Measurements from ENCODE around the gene RETREG2.
"Not testable (repeated sequence)": the region's sequence is repeated elsewhere in the genome, so short reads cannot be mapped to it uniquely, and the experiment has no call there.

Gene RETREG2

DNA sequence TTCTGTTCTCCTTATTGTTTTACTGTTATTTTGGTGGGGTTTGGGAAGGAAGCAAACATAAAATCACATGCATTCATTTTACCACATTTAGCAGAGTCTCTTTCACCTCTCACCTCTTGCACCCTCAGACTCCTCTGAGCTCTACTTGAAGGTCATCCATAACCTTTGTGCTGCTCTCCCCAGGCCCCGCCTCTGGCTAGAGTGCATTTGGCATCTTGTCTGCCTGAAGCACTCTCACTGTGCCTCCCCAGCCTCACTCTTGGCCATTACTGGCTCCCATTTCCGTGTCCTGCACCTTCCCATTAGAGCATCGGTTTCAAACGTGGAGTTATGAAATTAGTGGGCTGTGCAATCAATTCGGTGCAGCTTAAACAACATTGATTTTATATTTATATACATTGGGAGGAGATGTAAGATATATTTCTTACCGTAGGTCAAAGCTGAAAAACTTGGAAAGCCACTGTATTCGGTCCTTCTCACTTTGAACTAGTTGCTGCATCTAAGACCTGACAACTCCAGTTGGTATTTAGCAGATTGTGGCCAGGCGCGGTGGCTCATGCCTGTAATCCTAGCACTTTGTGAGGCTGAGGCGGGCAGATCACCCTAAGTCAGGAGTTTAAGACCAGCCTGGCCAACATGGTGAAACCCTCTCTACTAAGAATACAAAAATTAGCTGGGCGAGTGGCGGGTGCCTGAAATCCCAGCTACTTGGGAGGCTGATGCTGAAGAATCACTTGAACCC is 21.6 kb downstream of the RETREG2 start:
- peak; percentile 0 for DNase-seq

DNA sequence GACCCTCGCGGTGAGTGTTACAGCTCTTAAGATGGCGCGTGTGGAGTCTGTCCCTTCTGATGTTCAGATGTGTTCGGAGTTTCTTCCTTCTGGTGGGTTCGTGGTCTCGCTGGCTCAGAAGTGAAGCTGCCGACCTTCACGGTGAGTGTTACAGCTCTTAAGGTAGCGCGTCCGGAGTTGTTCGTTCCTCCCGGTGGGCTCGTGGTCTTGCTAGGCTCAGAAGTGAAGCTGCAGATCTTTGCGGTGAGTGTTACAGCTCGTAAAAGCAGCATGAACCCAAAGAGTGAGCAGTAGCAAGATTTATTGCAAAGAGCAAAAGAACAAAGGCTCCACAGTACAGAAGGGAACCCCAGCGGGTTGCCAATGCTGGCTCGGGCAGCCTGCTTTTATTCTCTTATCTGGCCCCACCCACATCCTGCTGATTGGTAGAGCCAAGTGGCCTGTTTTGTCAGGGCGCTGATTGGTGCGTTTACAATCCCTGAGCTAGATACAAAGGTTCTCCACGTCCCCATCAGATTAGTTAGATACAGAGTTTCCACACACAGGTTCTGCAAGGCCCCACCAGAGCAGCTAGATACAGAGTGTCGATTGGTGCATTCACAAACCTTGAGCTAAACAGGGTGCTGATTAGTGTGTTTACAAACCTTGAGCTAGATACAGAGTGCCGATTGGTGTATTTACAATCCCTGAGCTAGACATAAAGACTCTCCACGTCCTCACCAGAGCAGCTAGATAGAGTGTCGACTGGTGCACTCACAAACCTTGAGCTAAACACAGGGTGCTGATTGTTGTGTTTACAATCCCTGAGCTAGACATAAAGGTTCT is 22.6 kb downstream of the RETREG2 start:
- peak; percentile 1 for DNase-seq

DNA sequence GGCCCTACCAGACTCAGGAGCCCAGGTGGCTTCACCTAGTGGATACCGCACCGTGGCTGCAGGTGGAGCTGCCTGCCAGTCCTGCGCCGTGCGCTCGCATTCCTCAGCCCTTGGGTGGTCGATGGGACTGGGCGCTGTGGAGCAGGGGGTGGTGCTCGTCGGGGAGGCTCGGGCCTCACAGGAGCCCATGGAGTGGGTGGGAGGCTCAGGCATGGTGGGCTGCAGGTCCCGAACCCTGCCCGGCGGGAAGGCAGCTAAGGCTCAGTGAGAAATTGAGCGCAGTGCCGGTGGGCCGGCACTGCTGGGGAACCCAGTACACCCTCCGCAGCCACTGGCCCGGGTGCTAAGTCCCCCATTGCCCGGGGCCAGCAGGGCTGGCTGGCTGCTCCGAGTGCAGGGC is 23.3 kb downstream of the RETREG2 start:
- not testable (repeated sequence) for DNase-seq

DNA sequence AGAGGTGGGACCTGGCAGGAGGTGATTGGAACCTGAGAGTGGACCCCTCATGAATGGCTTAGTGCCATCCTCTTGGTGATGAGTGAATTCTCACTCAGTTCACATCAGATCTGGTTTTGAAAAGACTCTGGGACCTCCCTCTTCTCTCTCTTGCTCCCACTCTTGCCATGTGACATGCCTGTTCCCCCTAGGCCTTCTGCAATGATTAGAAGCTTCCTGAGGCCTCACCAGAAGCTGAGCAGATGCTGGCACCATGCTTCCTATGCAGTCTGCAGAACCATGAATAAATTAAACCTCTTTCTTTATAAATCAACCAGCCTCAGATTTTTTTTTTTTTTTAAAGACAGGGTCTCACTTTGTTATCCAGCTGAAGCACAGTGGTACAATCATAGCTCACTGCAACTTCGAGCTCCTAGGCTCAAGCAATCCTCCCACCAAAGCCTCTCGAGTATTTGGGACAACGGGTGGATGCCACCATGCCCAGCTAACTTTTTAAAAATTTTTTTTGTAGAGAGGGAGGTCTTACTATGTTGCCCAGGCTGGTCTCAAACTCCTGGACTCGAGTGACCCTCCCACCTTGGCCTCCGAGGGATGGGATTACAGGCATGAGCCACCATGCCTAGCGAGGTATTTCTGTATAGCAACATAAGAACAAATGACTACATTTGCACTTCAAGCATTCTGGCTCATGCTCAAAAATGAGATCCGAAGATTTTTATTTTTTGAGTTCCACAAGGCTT is 26.5 kb downstream of the RETREG2 start:
- DNase-seq: no peak

DNA sequence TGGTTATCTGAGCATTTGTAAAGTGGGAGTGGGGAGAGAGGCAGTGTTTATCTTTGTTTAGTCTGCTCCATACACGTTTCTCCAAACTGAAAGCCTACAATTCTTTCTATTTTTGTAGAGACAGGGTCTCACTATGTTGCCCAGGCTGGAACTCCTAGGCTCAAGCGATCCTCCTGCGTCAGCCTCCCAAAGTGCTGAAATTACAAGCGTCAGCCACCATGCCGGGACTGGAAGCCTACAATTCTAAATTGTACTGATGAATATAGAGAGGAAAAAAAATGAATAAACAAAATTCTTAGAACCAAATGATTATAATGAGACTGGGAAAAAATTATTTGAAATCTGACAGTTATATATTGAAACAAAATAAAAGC is 27.1 kb downstream of the RETREG2 start:
- DNase-seq: peak; percentile 0

DNA sequence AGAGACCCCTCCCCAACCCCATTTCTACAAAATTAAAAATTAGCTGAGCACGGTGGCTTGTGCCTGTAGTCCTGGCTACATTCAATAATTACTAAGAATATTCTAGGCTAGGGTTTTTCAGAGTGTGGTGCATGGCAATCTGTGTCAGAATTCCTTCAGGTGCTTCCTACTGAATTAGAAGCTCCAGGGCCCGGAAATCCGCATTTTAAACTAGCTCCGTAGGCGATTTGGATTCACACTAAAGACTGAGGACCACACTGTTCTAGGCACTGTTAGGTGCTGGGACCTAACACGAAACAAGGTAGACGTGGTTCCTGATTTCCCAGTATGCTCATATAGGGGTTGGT is 27.9 kb downstream of the RETREG2 start:
- no peak for DNase-seq

DNA sequence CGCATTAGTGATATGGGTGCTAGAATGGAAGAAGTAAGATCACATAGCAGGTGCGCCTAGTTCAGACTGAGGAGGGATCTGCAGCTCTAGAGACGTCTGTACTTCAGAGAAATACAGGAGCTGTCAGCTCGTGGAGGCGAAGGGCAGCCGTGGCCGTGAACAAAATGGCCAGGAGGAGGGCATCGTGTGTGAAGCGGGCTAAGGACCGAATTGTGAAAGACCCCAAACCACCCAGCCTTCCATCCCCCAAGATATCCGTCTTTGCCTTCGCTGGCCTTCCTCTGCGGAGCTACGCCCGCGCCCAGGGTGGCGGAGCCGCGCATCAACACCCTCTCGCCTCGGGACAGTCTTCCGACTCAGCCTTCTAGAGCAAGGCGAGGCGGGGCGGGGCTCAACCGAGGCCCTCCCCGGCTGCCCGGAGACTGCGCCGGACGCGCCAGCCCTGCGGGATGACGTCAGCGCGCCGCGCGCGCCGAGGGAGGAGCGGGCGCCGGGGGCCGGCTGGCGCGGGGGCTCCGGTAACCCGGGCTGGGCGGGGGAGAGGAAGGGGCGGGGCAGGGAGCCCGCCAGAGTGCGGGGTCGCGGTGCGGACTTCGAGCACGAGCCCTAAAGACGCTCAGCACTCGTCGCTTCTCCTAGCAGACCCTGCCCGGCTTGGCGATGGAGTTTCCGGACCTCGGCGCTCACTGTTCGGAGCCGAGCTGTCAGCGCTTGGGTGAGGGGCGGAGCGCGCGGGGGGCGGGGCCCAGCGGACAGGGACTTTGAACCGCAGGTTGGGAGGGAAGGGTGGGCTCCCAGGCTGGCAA is 28.5 kb downstream of the RETREG2 start, which contains the start of gene ZFAND2B:
Gene ZFAND2B (plus strand): TSS at position 455 of the 806 bp plus-strand sequence. CDS start 206 bp downstream, at position 661.
- peak; percentile 93 for DNase-seq

DNA sequence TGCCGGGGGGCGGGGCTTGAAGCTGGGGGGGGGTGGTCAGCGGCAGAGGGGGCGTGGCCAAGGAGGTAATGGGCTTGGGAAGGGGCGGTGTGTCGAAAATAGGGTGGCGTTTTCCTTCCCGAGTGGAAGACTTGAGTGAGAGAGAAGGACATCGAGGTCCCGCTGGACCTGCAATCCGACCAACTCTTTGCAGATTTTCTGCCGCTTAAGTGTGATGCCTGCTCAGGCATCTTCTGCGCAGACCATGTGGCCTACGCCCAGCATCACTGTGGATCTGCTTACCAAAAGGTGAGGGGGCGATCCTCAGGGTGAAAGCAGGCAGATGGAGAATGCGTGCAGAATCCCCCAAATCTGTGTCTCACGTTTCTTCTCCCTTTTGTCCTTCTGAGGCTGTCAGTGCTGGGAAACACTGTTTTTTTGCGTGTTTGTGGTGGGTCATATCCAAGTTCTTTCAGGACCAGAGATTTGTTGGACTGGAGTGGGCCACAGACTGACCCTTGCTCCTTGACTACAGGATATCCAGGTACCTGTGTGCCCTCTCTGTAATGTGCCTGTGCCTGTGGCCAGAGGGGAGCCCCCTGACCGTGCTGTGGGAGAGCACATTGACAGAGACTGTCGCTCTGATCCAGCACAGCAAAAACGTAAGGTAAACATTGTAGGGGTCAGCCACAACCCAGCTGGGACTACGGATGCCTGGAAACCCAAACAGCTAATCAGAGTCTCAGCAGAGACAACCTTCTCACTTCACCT is 29.2 kb downstream of the RETREG2 start:
- peak; percentile 1 for DNase-seq

DNA sequence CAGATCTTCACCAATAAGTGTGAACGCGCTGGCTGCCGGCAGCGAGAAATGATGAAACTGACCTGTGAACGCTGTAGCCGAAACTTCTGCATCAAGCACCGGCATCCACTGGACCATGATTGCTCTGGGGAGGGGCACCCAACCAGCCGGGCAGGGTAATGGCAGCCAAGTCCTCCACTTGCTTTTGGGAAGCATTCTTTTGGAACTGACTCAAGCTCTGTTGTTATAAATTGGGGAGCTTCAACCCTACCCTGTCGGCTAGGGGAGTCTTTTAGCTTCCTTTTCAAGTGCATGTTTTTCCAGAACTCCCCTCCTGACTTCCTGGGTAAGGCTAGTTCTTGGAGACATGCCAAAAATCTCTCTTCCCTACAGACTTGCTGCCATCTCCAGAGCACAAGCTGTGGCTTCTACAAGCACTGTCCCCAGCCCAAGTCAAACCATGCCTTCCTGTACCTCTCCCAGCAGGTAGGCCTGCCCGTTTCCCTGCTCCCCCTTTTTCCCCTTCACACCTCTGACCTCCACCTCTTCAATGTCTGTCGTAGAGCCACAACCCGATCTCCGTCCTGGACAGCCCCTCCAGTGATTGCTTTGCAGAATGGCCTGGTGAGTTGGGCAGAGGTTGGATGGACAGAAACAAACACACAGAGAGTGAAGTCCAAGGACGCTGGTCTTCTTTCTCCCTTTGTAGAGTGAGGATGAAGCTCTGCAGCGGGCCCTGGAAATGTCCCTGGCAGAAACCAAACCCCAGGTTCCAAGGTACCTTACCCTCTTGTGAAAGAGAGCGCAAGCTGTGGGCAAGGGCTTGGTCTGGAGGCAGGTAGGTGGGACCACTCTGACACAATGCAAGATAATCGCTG is 30.0 kb downstream of the RETREG2 start:
- peak; percentile 2 for DNase-seq

DNA sequence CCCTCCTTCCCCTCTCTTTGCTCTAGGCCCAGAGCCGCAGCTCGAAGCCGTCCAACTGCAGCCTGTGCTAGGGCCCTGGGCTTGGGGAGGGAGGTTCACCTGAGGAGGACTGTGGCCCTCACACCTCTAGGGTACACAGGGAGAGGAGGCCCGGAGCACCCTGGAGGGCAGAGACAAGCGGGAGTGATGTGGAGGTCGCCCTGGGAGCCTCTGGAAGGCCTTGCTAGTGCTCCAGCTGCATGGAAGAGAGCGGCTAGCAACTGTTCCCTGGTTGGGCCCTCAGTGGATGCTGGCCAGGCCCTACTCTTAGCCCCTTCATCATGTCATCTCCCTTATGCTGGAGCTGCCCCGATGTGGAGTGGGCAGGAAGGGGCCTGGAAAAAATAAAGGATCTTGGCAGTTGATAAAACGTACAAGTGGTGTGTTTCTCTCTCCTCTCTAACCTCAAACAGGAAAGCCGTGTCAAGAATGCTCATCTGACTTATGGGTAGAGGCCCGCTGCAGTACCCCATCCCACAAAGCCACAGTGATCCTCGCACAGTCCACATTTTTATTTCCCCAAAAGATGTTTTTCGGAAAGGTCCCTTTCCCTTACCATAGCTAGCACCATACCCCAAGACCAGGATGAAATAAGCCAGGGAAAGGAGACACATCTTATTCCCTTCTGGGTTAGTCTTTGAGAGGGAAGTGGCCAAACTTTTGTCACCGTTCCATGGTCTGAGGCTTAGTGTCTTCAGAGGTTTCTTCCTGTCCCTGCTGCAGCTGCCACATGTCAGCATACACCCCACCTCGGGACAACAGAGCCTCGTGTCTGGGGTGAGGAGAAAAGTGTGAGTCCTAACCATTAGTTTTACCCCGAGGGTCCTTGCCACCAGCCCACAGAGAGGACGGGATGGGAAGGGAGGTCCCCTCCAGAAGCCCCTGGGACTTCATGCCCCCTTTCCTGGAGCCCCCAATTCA is 31.4 kb downstream of the RETREG2 start:
- no peak for DNase-seq

DNA sequence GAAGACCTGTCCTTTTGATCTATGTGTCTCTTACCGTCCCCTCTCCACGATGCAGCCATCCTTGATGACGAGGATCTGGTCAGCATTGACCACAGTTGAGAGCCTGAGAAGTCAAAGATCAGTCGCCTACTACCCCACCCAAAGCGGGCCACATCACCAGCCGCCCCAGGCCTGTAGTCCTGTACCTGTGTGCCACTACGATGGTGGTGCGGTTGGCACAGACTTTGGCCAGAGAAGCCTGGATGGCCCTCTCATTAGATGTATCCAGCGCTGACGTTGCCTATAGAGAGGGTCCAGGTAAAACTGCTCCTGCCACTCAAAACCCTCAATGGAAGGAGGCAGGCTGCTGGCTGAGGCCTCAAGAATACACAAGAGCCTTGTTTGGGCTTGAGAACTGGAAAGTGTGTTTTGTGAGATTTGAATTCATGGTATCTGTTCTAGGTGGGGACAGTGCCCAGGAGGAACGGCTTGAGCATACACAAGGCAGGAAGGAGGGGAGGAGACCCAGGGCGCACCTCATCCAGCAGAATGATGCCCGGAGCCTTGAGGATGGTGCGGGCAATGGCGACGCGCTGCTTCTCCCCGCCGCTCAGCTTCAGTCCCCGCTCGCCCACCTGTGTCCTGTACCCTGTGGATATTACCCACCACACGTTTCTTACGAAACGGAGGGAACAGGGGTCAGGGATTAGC is 32.3 kb downstream of the RETREG2 start:
- no peak for DNase-seq

DNA sequence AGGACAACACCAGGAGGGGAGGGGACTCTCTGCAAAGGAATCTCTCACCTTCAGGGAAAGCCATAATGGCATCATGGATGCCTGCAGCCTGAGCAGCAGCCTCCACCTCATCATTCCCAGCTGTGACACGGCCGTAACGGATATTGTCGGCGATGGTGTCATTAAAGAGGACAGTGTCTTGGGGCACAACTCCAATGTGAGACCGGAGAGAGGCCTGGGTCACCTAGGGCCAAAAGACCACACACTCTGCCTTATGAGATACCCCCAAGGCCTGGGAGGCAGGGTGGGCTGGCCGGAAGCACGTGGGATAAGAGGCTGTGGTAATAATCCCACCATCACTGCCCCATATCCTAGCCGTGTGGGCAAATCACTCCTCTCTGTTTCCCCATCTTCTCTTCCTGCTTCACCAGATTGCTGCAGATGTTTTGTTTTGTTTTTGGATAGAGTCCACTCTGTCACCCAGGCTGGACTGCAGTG is 32.8 kb downstream of the RETREG2 start:
- DNase-seq: peak; percentile 0

DNA sequence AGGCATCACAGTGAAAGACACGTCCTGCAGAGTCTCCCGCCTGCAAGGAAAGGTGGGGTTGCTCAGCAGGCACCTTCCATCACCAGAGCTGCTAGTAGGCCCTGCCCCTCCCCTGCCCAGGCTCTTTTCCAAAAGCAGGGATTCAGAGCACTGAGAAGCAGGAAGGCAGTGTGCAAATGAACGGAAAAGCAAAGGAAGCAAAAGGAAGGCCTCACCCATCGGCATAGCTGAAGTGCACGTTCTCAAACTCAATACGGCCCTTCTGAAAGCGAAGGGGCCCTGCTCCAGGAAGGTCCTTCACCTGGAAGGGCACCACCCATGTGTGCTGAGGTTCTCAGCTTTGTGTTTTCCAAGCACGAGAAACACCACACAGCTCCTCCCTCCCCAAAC is 34.9 kb downstream of the RETREG2 start:
- no peak for DNase-seq

DNA sequence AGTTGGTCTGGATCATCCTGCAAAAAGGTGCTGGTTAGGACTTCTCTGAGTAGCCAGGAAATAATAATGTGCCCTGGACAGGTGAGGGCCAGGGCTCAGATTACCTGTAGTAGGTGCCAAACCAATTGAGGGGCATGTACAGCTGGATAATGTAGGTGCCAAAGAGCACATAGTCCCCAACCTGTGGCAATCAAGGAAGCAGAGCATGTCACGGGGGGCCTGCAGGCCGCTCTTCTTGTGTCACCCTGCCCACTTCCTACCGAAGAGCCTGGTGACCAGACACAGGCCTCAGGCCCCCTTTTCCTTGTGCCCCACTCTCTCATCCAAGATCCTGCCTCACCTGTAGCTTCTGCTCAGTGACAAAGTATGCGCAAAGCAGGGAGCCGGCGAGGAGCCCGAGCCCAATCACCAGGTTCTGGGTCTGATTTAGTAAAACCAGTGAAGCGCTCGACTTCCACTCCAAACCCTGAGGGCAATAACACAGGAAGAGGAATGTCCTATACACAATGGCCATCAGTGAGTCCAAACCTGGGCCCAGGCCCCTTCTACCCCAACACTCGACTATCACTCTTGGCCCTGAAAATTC is 35.5 kb downstream of the RETREG2 start:
- no peak for DNase-seq

DNA sequence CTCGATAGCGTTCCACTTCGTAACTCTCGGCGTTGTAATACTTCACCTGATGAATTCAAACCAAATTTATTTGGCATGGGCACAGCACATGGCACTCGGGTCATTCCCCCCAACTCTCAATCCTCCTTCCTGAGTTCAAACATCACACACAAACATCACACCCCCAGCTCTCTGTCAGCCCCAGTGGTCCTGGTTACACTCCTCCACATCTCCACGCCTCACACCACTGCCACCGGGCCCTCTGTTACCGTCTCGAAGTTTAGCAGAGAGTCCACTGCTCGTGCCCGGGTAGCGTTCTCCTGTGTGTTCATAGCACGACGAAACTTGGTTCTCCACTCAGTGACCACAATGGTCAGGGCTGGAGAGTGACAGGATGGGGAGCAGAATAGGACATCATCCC is 36.1 kb downstream of the RETREG2 start:
- DNase-seq: no peak

DNA sequence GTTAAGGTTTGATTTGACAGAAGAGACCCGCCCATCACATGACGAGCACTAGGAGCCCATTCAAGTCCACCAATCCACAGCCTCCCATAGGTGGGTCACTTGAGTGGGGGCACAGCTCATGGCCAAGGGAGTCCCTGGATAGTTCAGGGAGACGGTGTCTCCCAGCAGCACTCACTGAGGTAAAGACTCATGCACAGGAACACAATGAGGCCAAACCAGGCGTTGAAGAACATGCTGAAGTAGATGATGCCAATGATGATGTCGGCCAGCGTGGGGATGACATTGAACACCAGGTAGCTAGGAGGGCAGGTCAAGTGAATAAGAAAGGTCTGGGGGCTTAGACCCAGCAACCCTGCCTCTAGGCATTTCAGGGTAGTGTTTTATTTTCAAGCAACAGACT is 36.7 kb downstream of the RETREG2 start:
- no peak for DNase-seq

DNA sequence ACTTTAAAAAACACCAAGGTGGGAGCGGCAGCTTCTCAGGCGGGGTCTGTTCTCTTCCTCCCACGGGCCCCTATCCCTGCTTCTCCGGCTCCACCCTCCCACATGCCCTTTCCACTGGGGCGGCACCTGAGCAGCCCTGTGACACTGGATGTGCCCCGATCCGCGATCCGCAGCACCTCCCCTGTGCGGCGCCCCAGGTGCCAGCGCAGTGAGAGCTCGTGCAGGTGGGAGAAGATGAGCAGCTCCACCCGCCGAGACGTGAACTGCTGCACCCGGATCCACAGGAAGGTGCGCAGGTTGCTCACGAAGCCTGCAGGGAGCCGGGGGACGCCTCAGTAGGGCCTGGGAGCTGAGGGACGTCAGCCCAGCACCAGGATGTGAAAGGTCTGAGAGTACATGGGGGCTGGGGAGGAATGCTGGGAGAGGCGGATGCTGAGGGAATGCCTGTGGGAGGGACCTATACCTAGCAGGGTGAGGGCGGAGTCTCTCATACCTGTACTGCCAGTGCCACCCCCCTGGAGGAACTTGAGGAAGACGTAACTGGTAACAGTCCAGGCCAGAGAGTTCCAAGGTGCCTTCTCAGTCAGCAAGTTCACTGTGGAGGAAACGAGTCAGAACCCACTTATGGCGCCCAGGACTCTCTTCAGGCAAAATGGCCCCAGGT is 37.9 kb downstream of the RETREG2 start:
- DNase-seq: no peak

DNA sequence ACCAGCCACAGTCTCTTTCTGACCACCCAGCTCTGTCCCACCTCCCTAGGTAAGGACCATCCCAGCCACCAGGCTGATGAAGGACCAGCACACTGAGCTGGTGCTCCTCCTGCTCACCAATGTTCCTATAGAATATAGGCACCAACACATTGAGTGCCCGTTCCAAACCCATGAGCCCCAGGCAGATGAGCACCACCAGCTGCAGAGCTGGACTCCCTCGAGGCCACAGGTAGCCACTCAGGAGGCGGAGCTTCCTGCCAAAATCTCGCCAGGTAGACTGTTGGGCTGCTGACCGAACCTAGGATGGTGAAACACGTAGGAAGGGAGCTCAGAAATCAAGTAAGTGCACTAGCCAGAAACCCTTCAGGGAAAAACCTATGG is 38.5 kb downstream of the RETREG2 start:
- no peak for DNase-seq
